ENCODE results near the gene TMEM232.

TMEM232 gene

GRCh38 chr5:110517396-110517795 is 209.1 kb downstream of the TMEM232 start:
- Mint-ChIP-seq H3K4me3 (no peak overlapping the region), H3K4me1 (no peaks in the 10 kb centered on the region), H3K27ac (no peak overlapping the region), H3K36me3 (ENCODE audit: low read depth) (no peaks in the 10 kb centered on the region), H3K9me3 (peaks cover 9% of the 10 kb centered on the region), H3K27me3 (ENCODE audit: low read depth, poor library complexity) (no peaks in the 10 kb centered on the region)
- TF ChIP-seq CTCF (IDR thresholded peaks at IDR 0.05), result no peak
- DNase-seq, result no peak

DNA sequence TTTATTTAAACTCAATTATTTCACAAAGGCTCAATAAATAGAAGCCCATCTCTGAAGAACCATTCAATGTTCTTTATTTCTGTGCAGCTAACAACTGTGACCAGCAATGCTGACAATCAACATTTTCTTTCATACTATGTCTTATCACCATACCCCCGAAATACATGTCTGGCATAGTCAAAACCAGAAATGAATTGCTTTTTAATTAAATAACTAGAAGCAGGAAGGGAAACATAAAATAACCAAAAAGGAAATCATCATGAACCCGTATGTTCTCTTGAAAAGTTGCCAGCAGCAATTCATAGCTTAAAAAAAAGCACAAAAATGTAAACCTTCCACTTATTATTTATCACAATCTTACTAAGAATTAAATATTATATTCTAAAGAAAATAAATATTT is 212.4 kb downstream of the TMEM232 start:
- TF ChIP-seq CTCF (IDR thresholded peaks at IDR 0.05), result no peak
- no peak overlapping the region for H3K4me3 Mint-ChIP-seq
- H3K4me1 Mint-ChIP-seq, result no peaks in the 10 kb centered on the region
- H3K36me3 Mint-ChIP-seq (ENCODE audit: low read depth), result no peaks in the 10 kb centered on the region
- no peak for DNase-seq
- no peak overlapping the region for H3K27ac Mint-ChIP-seq
- no peaks in the 10 kb centered on the region for H3K9me3 Mint-ChIP-seq
- H3K27me3 Mint-ChIP-seq (ENCODE audit: low read depth, poor library complexity), result no peaks in the 10 kb centered on the region

DNA sequence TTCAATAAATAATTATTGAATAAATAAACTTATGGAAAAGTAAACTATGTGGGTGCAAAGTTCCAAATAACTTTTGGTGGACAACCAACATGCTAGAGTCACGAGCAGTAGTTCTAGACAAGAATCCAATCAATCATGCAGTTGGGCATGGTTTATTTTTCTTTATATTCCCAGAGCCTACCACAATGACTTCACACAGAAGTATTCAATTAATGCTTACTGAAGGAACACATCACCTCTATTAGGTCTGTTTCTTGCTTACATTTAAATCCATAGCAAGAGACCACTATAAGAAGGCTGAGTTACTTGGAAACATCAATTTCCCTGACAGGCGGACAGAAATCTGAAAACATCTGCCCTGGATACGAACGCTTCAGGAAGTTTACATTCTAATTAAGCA is 214.2 kb downstream of the TMEM232 start:
- Mint-ChIP-seq H3K36me3 (ENCODE audit: low read depth) (no peaks in the 10 kb centered on the region), H3K4me3 (no peak overlapping the region), H3K27me3 (ENCODE audit: low read depth, poor library complexity) (no peaks in the 10 kb centered on the region), H3K27ac (no peak overlapping the region), H3K9me3 (no peaks in the 10 kb centered on the region), H3K4me1 (no peaks in the 10 kb centered on the region)
- TF ChIP-seq CTCF (IDR thresholded peaks at IDR 0.05), result no peak
- no peak for DNase-seq

- Mint-ChIP-seq H3K27me3 (ENCODE audit: low read depth, poor library complexity) (no peaks in the 10 kb centered on the region), H3K27ac (no peak overlapping the region), H3K4me3 (no peak overlapping the region), H3K36me3 (ENCODE audit: low read depth) (no peaks in the 10 kb centered on the region), H3K9me3 (no peaks in the 10 kb centered on the region), H3K4me1 (no peaks in the 10 kb centered on the region)
- TF ChIP-seq CTCF (IDR thresholded peaks at IDR 0.05), result no peak
- DNase-seq, result no peak
These were observed 216.3 kb downstream of the TMEM232 start for GRCh38 chr5:110510146-110510545.

GRCh38 chr5:110507972-110508371 is 218.5 kb downstream of the TMEM232 start:
- Mint-ChIP-seq H3K36me3 (ENCODE audit: low read depth) (no peaks in the 10 kb centered on the region), H3K9me3 (no peaks in the 10 kb centered on the region), H3K27me3 (ENCODE audit: low read depth, poor library complexity) (no peaks in the 10 kb centered on the region), H3K4me3 (no peak overlapping the region), H3K27ac (no peak overlapping the region), H3K4me1 (no peaks in the 10 kb centered on the region)
- no peak for TF ChIP-seq CTCF (IDR thresholded peaks at IDR 0.05)
- no peak for DNase-seq

DNA sequence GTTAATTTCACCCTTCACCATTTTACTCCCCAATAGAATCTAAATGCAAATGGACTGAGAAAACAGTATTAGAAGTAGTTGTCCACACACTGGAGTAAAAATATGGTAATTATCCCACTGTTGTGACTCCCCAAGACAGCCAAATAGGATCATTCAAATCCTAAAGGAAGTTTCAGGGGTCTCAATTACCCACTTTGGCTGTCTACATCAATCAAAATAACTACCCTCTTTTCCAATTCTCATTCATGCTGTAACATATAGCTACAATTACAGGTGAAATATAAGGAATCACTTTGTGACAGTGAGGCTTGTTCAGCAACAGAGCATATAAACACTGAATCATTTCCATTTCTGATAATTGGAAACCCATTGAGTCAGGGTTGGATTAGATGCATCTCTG is 220.1 kb downstream of the TMEM232 start:
- Mint-ChIP-seq H3K27me3 (ENCODE audit: low read depth, poor library complexity) (no peaks in the 10 kb centered on the region), H3K36me3 (ENCODE audit: low read depth) (no peaks in the 10 kb centered on the region), H3K4me1 (no peaks in the 10 kb centered on the region), H3K4me3 (no peak overlapping the region), H3K9me3 (no peaks in the 10 kb centered on the region), H3K27ac (no peak overlapping the region)
- no peak for DNase-seq
- no peak for TF ChIP-seq CTCF (IDR thresholded peaks at IDR 0.05)

Measured in nephron progenitor cell (in vitro differentiated cells).